Measurements from ENCODE around the gene SLC7A8. TPM values are rescaled to one million over a fixed set of nuclear protein-coding genes. Genes with fewer than 3 reads are reported as not detected.

Gene SLC7A8
- total and polyA plus RNA-seq, 10 of the 15 experiments (the other 5 are each of a cell fraction or from before 2014, with no cell fraction given): 0.06 to 0.28 (median 0.21) TPM; not detected in 7

DNA sequence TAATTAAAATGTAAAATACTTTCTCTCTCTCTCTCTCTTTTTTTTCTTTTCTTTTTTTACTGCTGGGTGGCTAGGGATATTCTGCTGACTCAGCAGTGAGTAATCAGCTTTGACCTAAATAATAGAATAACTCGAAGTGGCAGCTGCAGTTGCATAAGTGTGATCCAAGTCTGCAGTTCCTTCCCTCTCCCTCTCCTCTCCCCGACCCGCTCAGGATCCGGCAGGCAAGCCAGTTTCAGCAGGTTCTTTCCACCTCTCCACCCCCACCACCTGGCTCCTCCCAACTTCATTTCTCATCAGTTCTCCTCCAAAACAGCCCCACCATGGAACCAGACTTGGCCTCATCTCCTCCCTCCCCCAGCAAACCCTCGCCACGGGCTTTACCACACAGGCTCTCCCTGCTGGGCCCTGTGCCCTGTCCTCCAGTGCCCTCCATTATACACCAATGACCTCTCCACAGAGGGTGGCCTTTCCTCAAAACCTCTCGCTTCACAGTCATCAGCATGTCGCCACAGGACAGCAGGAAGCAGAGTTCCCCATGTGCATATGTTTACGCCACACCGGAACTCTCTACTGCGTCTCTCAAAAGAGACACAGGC is 22.4 kb downstream of the SLC7A8 start:
- 42% methylated on average over 11 of the region's 11 CpGs for WGBS (ENCODE audit: insufficient coverage, insufficient replicate concordance, low lambda C conversion rate, missing lambda C conversion rate)
- no peak overlapping the region for H3K4me3 ChIP-seq
- TF ChIP-seq EP300 (IDR thresholded peaks at IDR 0.05; ENCODE audit: borderline replicate concordance in 1 of 2, control insufficient read depth in 1 of 2, low read depth in 2 of 2, low read length in 2 of 2) (no peak), HCFC1 (IDR thresholded peaks at IDR 0.05; ENCODE audit: low read length) (no peak), ZNF217 (IDR thresholded peaks at IDR 0.05) (no peak), ZBED1 (IDR thresholded peaks at IDR 0.05; ENCODE audit: borderline replicate concordance) (no peak), ELK1 (IDR thresholded peaks at IDR 0.05; ENCODE audit: low read depth, low read length) (no peak), TAF1 (IDR thresholded peaks at IDR 0.05; ENCODE audit: borderline replicate concordance, low read depth, low read length) (no peak), BCLAF1 (IDR thresholded peaks at IDR 0.05) (no peak), TARDBP (IDR thresholded peaks at IDR 0.05; ENCODE audit: borderline replicate concordance) (no peak), STAT3 (IDR thresholded peaks at IDR 0.05; ENCODE audit: low read depth, low read length) (no peak), RELA (IDR thresholded peaks at IDR 0.05; ENCODE audit: borderline replicate concordance, partially characterized antibody) (no peak)
- H3K27ac ChIP-seq (ENCODE audit: control insufficient read depth, insufficient read depth): no peak overlapping the region
- H3K9ac ChIP-seq (ENCODE audit: control insufficient read depth, insufficient read depth, low read length): no peak overlapping the region
- no peaks in the 10 kb centered on the region for H3K4me1 ChIP-seq (ENCODE audit: control insufficient read depth, insufficient read depth, low read length)
- ChIA-PET POLR2A (no interaction called here), RAD21 (ENCODE audit: unreplicated experiment) (no interaction called here), CTCF (interaction anchor here (1.2 kb wide), 1 partner anchor 26 kb away, joined by 4 read pairs; no protein-coding TSS in a partner anchor), SMC1A (ENCODE audit: uncharacterized antibody, unreplicated experiment) (no interaction called here)
- BruUV-seq (replicated peaks): no TSS peak
- FAIRE-seq: no peak
- H3K9me3 ChIP-seq (replicated peaks; ENCODE audit: control insufficient read depth, insufficient read depth, low read length): no peaks in the 10 kb centered on the region
- no peaks in the 10 kb centered on the region for H3K79me2 ChIP-seq (ENCODE audit: control insufficient read depth, insufficient read depth, low read length)
- no peak for DNase-seq (ENCODE audit: low read depth, low spot score)
- no peaks in the 10 kb centered on the region for H3K36me3 ChIP-seq (ENCODE audit: control insufficient read depth in 2 of 2, insufficient read depth in 2 of 2, low read length in 1 of 2)
- H3K4me2 ChIP-seq (ENCODE audit: control insufficient read depth, insufficient read depth): no peak overlapping the region
- in situ Hi-C loops (cut with MboI) (no loop called here), intact Hi-C loops (cut with micrococcal nuclease; ENCODE audit: unreplicated experiment) (no loop called here)
- H2AFZ ChIP-seq (ENCODE audit: control insufficient read depth, low read depth, low read length): no peak overlapping the region
- peaks cover 0 to 5% of the 10 kb centered on the region in 2 experiments; a peak in 3 of 4 replicates for H3K27me3 ChIP-seq (replicated peaks in 1 of 2; ENCODE audit: control insufficient read depth in 2 of 2, insufficient read depth in 2 of 2, low read length in 1 of 2)
- H4K20me1 ChIP-seq (ENCODE audit: control insufficient read depth, insufficient read depth): no peaks in the 10 kb centered on the region
- no peak for ATAC-seq

All from GM12878 (cell line).